SK-N-SH treated with all-trans-retinoic acid at 6 μM for 48 hours (cell line): Measurements from ENCODE around the gene ITPR2.

Experiments used
- ATAC-seq: fragments of 200-7000 bp; cut with Tn5 transposase; 3 replicates; pipeline ENCODE4 v1.9.1; 2020; ENCODE audit warnings: mild to moderate bottlenecking, moderate library complexity
- ARNTL ChIP-seq: fragments of 450-650 bp; formaldehyde crosslinking; IDR thresholded peaks from 2 replicates; pipeline ENCODE4 v1.5.0; 2020; ENCODE audit warnings: low read depth, mild to moderate bottlenecking, moderate library complexity, borderline replicate concordance
- BACH2 ChIP-seq: fragments of 250-450 bp; sonication (Bioruptor Pico); IDR thresholded peaks from 2 replicates; pipeline ENCODE4 v1.9.0; 2021; ENCODE audit warnings: mild to moderate bottlenecking, borderline replicate concordance
- CREB5 ChIP-seq: fragments of 250-450 bp; sonication (Bioruptor Pico); IDR thresholded peaks from 2 replicates; pipeline ENCODE4 v1.5.1; 2020; ENCODE audit warnings: low read depth, mild to moderate bottlenecking, moderate library complexity
- CSDC2 ChIP-seq: fragments of 250-450 bp; sonication (Bioruptor Pico); IDR thresholded peaks from 2 replicates; pipeline ENCODE4 v1.5.0; 2020; ENCODE audit warnings: mild to moderate bottlenecking, moderate library complexity
- ESRRG ChIP-seq: fragments of 250-450 bp; sonication (Bioruptor Pico); IDR thresholded peaks from 2 replicates; pipeline ENCODE4 v1.6.1; 2021; ENCODE audit warnings: mild to moderate bottlenecking
- PATZ1 ChIP-seq: fragments of 250-450 bp; sonication (Bioruptor Pico); IDR thresholded peaks from 2 replicates; pipeline ENCODE4 v1.8.0; 2020; ENCODE audit warnings: mild to moderate bottlenecking, moderate library complexity, borderline replicate concordance
- PPARA ChIP-seq: fragments of 250-450 bp; sonication (Bioruptor Pico); IDR thresholded peaks from 2 replicates; pipeline ENCODE4 v1.5.0; 2020; ENCODE audit warnings: mild to moderate bottlenecking, borderline replicate concordance
- TCF4 ChIP-seq: fragments of 250-450 bp; sonication (Bioruptor Pico); IDR thresholded peaks from 2 replicates; pipeline ENCODE4 v1.8.0; 2021; ENCODE audit warnings: mild to moderate bottlenecking, moderate library complexity, borderline replicate concordance
- TOX ChIP-seq: fragments of 250-450 bp; sonication (Bioruptor Pico); IDR thresholded peaks from 2 replicates; pipeline ENCODE4 v1.8.0; 2021; ENCODE audit warnings: mild to moderate bottlenecking, moderate library complexity, borderline replicate concordance
- ZFP30 ChIP-seq: fragments of 450-650 bp; formaldehyde crosslinking; IDR thresholded peaks from 2 replicates; pipeline ENCODE4 v1.5.0; 2022; ENCODE audit warnings: mild to moderate bottlenecking, moderate library complexity
- ZNF565 ChIP-seq: fragments of 450-650 bp; formaldehyde crosslinking; conservative IDR thresholded peaks from 2 replicates; pipeline ENCODE4 v1.5.0; 2020; ENCODE audit warnings: low read depth, mild to moderate bottlenecking, moderate library complexity
- ZNF70 ChIP-seq: fragments of 450-650 bp; formaldehyde crosslinking; IDR thresholded peaks from 2 replicates; pipeline ENCODE4 v1.5.0; 2020; ENCODE audit warnings: mild to moderate bottlenecking, moderate library complexity
- ZNF8 ChIP-seq: fragments of 450-650 bp; formaldehyde crosslinking; IDR thresholded peaks from 2 replicates; pipeline ENCODE4 v1.5.0; 2020; ENCODE audit warnings: mild to moderate bottlenecking, moderate library complexity

Gene ITPR2

GRCh38 chr12:26287671-26288381, 545.2 kb downstream of the ITPR2 start:
- TF ChIP-seq ZFP30 (CRISPR knock-in tag): no peak
- no peak for TF ChIP-seq CSDC2 (CRISPR knock-in tag)
- TF ChIP-seq PATZ1: no peak
- TF ChIP-seq TCF4 (CRISPR knock-in tag): no peak
- no peak for TF ChIP-seq ZNF565 (CRISPR knock-in tag)
- TF ChIP-seq ZNF70 (CRISPR knock-in tag): no peak
- TF ChIP-seq CREB5 (CRISPR knock-in tag): no peak
- no peak for TF ChIP-seq ESRRG (CRISPR knock-in tag)
- no peak for TF ChIP-seq ARNTL (CRISPR knock-in tag)
- no peak for TF ChIP-seq BACH2 (CRISPR knock-in tag)
- no peak for TF ChIP-seq ZNF8
- no peak for TF ChIP-seq TOX (CRISPR knock-in tag)
- TF ChIP-seq PPARA (CRISPR knock-in tag): no peak
- ATAC-seq: no peak
